GM19035 (cell line): ENCODE results near the gene MSL1.
A peak's percentile ranks its signal among the peaks of the same experiment; 100 is the strongest.

Source experiments
- ATAC-seq: cut with Tn5 transposase; IDR thresholded peaks from one replicate; pipeline ENCODE4 v1.9.1; 2021; ENCODE audit not compliant: unreplicated experiment

The MSL1 gene

DNA sequence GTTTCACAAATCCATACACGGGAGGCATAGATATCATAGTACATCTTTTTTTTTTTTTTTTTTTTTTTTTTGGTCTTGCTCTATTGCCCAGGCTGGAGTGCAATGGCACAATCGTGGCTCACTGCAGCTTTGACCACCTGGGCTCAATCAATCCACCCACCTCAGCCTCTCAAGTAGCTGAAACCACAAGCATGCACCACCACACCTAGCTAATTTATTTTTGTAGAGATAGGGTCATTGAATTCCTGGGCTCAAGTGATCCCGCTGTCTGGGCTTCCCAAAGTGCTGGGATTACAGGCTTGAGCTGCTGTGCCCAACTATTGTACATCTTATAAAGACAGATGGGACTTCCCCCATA is 52.0 kb downstream of the MSL1 start:
- no peak for ATAC-seq

DNA sequence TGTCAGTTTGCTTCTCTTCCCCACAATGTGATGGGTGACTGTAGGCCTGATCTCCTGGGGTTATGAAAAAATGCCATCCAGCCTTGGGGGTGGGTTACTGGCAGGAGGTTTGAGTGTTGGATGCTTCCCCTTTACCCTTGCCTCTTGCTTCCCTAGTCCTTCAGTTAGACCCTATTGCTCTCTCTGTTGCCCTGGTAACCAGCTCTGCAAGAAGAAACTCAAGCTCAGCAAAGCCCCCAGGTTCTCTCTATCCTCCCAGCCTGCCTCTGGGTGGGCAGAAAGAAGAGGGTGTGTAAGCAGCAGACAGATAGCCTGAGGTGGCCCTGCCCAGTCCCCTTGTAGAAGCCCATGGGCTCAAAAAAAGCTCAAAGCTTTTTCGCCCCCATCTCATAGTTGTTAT is 52.7 kb downstream of the MSL1 start:
- ATAC-seq, result no peak

DNA sequence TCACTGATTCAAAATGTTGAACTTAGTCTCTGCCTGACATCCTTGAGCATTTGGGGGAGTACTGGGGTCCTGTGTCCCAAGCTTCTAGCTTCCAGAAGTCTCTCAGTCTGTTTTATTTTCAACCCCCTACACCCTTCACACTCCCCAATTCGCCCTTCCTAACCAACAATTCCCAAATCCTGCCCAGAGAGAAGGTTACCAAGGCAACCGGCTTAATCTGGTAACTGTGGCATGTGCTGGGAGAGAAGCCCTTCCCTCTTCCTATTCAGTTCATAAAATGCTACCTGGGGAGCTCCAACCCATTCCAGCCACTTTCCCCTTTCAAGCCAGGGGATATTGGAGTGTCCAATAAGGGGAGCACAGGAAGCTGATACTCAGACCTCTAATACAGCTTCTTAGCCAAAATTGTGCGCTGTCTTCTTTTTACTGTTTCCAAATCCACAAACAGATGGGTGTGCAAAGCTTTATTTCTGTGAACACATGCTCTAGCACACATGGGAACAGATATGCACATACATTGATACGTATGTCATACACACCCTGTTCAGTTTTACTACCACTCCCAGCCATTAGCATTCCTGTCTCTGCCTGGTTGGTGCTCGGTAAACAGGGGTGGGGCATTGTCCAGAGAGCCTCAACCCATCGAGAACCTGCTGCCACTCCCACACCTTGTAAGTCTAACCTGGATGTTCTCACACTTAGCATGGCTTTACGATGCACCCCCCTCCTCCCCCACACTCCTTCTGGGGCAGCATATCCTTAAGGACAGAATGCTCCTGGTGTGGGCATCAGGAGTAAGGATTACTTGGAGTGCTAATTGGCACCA is 54.4 kb downstream of the MSL1 start:
- no peak for ATAC-seq

DNA sequence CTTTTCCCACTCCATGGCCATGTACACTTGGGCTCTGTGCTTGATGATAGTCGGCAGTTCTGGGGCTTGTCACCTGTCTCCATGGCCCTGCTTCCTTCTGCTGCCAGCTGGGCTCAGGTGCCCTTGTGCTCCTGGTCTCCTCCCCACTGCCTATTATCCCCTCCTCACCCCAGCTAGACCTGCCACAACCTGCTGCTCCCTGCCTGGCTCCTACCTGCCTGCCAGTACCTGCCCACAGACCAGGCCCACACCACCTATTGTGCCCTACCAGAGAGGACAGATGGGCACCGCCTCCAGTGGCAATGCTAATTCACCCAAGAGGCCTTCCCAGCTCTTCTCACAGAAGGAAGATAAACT is 55.0 kb downstream of the MSL1 start:
- ATAC-seq, result no peak

DNA sequence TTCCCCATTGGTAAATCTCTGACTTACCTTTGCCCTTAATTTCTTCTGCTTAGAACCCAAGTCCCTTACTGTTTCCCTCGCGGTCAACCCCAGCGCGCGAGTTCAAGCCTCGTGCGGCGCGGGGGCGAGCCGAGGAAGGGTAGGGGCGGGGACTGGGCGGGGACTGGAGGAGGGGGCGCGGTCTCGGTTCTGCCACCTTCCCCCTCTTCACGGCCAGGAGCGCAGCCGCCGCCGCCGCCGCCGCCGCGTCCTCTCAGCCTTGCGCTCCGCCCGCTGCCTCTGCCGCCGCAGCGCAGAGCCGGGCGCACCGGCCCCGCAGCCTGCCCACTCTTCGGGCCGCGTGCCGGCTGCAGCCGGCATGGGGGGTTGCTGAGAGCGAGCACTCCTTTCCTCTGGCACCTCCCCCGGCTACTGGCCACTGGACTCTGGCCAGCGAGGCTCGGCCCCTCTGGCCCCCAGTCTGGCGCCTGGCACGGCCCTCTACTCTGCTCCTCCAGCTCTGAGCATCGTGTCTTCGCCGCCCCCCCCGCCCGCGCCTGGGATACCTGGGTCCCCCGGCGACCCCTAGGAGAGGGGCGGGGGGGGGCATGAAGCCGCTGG is 55.6 kb downstream of the MSL1 start, which contains the start of gene RAPGEFL1:
Gene RAPGEFL1, plus strand, starts transcription at position 196 of the 600 bp plus-strand sequence. Its CDS starts 392 bp downstream, at position 588.
- ATAC-seq, result peak; percentile 60

DNA sequence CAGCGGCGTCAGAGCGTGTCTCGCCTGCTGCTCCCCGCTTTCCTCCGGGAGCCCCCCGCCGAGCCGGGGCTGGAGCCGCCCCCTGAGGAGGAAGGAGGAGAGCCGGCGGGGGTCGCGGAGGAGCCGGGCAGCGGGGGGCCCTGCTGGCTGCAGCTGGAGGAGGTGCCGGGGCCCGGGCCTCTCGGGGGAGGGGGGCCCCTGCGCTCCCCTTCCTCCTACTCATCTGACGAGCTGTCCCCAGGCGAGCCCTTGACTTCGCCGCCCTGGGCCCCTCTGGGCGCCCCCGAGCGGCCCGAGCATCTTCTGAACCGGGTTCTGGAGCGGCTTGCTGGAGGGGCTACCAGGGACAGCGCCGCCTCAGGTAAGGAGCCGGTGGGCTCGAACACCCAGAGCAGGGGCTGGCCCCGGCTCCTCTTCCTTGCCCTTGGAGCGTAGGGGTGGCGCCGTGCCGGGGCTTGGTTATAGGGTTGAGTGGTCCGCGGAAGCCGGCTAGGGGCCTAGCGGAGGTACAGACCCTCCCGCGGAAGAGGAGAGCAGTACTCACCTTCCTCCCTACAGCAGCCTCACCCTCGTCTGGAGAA is 56.3 kb downstream of the MSL1 start:
- ATAC-seq, result no peak

DNA sequence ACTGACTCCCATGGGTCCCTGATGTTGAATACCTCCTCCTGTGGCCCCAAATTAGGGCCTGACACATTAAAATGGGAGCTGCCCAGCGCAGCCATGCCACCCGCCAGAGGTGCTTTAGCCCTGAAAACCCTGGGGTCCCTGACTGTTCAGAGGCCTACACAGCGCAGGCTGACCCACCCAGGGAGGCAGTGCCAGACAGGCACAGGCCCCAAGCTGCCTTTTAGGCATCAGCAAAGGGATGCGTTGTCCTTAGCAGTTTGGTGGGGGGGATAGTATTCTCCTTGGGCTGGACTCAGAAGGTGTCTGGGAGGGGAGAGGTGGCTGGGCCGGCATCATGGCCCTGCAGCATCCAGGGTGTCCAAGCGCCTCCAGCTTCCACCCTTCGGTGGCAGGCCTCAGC is 56.9 kb downstream of the MSL1 start:
- ATAC-seq, result no peak

DNA sequence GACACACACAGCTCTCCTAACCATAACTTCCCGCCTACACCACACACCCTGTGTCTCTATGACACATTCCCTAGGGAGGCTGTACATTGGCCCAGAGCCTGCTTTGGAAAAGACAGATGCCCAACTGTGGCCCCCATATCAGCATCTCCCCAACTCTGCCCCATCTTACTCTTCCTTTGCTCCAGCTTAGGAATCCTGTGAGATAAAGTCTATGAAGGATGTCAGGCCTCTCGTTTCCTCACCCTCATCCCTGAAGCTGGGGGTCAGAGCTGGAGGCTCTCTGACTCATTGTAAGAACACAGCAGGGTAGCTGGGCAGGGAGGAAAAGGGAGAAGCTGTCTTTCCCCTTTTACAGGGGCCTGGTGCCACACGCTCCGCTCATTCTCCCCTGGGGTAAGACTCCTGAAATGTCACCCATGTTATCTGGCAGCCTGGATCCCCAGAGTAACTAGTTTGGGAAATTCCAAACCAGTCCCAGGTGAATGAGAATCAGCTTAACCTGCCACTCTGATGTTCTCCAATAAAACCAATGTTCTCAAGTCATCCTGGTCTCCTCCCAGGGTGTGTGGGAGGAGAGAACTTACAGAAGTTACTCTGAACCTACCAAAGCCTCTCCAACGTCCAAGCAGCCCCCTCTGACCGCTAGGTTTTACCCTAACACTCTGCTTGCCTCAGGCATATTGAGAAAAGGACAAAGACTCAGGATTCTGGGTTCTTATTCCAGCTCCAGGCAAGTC is 58.3 kb downstream of the MSL1 start:
- no peak for ATAC-seq

DNA sequence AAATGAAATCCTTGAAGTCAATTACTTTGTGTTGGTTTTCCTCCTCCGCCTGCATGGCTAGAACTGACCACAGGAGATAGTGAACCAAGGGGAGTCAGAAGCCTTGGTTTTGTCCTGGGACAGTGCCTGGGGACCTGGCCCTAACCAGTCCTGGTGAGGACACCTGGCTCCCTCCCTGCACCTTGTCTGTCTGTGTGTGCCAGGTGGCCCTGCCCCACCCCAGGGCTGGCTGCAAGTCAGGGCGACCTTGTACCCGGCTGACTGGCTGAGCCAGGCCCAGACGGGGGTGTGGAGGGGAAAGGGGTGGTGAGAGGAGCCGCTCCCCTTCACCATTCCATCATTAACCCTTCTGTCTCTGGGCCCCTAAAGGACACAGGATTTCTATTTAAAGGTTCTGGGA is 58.9 kb downstream of the MSL1 start:
- ATAC-seq, result no peak

DNA sequence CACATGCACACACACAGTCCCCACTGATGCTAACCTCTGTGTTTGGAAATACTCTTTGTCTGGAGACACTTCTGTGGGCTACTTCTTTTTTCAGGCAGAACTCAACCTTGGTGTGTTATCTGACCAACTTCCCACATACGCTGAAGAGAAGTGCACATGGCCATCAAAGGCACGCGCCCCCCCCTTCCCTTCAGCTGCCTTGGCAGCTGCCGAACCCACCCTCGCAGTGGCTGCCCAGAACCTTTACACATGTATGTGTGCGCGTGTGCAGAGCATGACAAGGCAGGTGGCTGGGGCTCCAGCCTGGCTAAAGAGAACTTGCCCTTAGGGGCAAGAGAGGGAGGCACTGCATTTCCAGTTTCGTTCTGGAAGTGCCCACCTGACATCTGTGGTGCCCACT is 59.4 kb downstream of the MSL1 start:
- no peak for ATAC-seq

DNA sequence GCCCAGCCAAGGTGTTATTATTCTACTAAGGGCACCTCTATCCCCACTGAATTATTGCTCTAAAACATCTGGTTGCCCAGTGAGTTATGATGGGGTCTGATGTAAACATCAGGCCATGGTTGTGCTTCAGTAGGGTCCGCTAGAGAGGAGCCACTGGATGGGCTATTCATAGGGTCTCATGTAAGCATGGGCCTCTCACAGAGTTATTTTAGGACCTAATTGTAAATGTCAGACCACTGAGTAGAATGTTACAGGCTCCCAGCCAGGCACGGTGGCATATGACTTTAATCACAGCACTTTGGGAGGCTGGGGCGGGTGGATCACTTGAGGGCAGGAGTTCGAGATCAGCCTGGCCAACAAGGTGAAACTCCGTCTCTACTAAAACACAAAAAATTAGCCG is 60.8 kb downstream of the MSL1 start:
- no peak for ATAC-seq
